Vagina (tissue), 2 donors: ENCODE results near the gene ITGAV.

Source experiments
- POLR2A ChIP-seq, 2 donors: fragments of 450-650 bp; IDR thresholded peaks; one replicate each; pipeline ENCODE4 v1.6.1; 2017; ENCODE audit warnings: antibody characterized with exemption in 2 of 2, mild to moderate bottlenecking in 2 of 2, moderate library complexity in 2 of 2
- TF ChIP-seq, protein P1 (sequence below), 3 experiments: fragments of 450-650 bp in 2 of 3; fragments of 200-600 bp in 1 of 3; sonication (generic) in 1 of 3; IDR thresholded peaks; one replicate each; pipeline ENCODE4 v1.5.1; 2017 to 2019; ENCODE audit warnings: antibody characterized with exemption in 3 of 3, mild to moderate bottlenecking in 2 of 3, moderate library complexity in 2 of 3

DNA sequence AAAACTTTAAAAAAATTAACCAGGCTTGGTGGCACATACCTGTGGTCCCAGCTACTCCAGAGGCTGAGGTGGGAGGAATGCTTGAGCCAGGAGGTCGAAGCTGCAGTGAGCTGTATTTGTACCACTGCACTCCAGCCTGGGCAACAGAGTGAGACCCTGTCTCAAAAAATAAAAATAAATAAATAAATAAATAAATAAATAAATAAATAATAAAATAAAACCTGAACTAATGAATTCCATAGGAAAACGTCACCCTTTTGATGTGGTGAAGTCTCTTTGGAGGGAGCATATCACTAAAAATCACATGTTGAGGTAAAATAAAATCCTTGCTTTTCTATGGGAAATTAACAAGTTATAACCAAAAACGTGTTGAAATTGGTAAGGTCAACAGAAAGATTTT is 29.6 kb upstream of the ITGAV start:
- TF ChIP-seq, protein P1, sequence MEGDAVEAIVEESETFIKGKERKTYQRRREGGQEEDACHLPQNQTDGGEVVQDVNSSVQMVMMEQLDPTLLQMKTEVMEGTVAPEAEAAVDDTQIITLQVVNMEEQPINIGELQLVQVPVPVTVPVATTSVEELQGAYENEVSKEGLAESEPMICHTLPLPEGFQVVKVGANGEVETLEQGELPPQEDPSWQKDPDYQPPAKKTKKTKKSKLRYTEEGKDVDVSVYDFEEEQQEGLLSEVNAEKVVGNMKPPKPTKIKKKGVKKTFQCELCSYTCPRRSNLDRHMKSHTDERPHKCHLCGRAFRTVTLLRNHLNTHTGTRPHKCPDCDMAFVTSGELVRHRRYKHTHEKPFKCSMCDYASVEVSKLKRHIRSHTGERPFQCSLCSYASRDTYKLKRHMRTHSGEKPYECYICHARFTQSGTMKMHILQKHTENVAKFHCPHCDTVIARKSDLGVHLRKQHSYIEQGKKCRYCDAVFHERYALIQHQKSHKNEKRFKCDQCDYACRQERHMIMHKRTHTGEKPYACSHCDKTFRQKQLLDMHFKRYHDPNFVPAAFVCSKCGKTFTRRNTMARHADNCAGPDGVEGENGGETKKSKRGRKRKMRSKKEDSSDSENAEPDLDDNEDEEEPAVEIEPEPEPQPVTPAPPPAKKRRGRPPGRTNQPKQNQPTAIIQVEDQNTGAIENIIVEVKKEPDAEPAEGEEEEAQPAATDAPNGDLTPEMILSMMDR (IDR thresholded peaks at IDR 0.05), result no peak
- no peak for TF ChIP-seq POLR2A (IDR thresholded peaks at IDR 0.05)
